Lung microvascular endothelial cell (primary cell): ENCODE measurements around the gene ODAD2. TPM values are rescaled to one million over a fixed set of nuclear protein-coding genes. Genes with fewer than 3 reads are reported as not detected.

ENCODE experiments used
- DNase-seq, 2 donors: peaks; one replicate each; pipeline versions ENCODE4 v3.0.0 to v3.0.0-alpha.2; 2010; ENCODE audit warnings: low read depth in 2 of 2
- total RNA-seq: library from RNA; depleted of rRNA; stranded (reverse); fragments of >200 nt; gene quantifications from 2 replicates; pipeline ENCODE4 v1.2.1, GENCODE V29; 2014

ODAD2 gene
- total RNA-seq, 1 donor from 2014 or later = 0.60 TPM

GRCh38 chr10:27838901-27839300 is 160.0 kb downstream of the ODAD2 start:
- DNase-seq = no peak

GRCh38 chr10:27838361-27838760 is 160.5 kb downstream of the ODAD2 start:
- DNase-seq = no peak

GRCh38 chr10:27834476-27834875 is 164.4 kb downstream of the ODAD2 start:
- no peak for DNase-seq

- no peak for DNase-seq
Measured at GRCh38 chr10:27833792-27834191, 165.1 kb downstream of the ODAD2 start.

- DNase-seq = no peak
Measured at GRCh38 chr10:27832826-27833225, 166.1 kb downstream of the ODAD2 start.

GRCh38 chr10:27826369-27826768 is 172.5 kb downstream of the ODAD2 start:
- no peak for DNase-seq

- DNase-seq = no peak
Measured at GRCh38 chr10:27822301-27822700, 176.6 kb downstream of the ODAD2 start.

GRCh38 chr10:27820637-27821036 is 178.2 kb downstream of the ODAD2 start:
- no peak for DNase-seq

GRCh38 chr10:27819781-27820531 is 178.9 kb downstream of the ODAD2 start:
- DNase-seq = no peak

GRCh38 chr10:27816320-27816719 is 182.6 kb downstream of the ODAD2 start:
- DNase-seq = no peak

GRCh38 chr10:27815846-27816245 is 183.0 kb downstream of the ODAD2 start:
- DNase-seq = no peak

- no peak for DNase-seq
Measured at GRCh38 chr10:27815261-27815660, 183.6 kb downstream of the ODAD2 start.

- DNase-seq = no peak
Measured at GRCh38 chr10:27805180-27805579, 193.7 kb downstream of the ODAD2 start.

GRCh38 chr10:27804136-27804535 is 194.7 kb downstream of the ODAD2 start:
- DNase-seq = no peak

- DNase-seq = no peak
Measured at GRCh38 chr10:27801171-27801785, 197.6 kb downstream of the ODAD2 start.

GRCh38 chr10:27799046-27799445 is 199.8 kb downstream of the ODAD2 start:
- no peak for DNase-seq

GRCh38 chr10:27794157-27794556 is 204.7 kb downstream of the ODAD2 start:
- no peak for DNase-seq

- DNase-seq = no peak
Measured at GRCh38 chr10:27792216-27792615, 206.7 kb downstream of the ODAD2 start.

- no peak for DNase-seq
Measured at GRCh38 chr10:27784272-27784671, 214.6 kb downstream of the ODAD2 start.

- peak; percentile 56 to 58 for DNase-seq
Measured at GRCh38 chr10:27783660-27784059, 215.2 kb downstream of the ODAD2 start.

- DNase-seq = no peak
Measured at GRCh38 chr10:27779462-27780015, 219.3 kb downstream of the ODAD2 start.

- DNase-seq = no peak
Measured at GRCh38 chr10:27774831-27775230, 224.0 kb downstream of the ODAD2 start.

GRCh38 chr10:27771231-27771630 is 227.6 kb downstream of the ODAD2 start:
- DNase-seq = no peak
